ENCODE measurements around the gene C6orf163. TPM values are rescaled to one million over a fixed set of nuclear protein-coding genes. Genes with fewer than 3 reads are reported as not detected.

The C6orf163 gene
- total and polyA plus RNA-seq, 2 experiments from 2014 or later = 2.3 to 5.4 TPM

DNA sequence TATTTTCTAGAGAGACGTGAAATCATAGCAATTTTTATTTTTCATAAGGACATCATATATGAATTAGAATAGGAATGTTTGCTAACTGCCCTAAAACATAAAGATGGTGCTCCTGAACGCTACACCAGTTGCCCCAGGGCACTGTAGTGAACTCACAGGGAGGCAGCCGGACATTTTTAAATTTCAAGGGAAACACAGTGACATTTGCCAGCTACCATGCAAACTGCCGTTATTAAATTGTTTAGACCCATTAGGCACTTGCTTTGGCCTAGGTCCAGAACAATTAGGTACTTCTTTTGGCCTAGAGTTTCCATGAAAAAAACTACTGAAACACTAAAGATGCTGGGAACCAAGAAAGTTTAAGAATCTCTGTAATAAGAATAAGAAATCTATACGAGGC, 38.2 kb downstream of the C6orf163 start:
- Histone ChIP-seq H3F3A (replicated peaks; ENCODE audit: low read depth) (no peaks in the 10 kb centered on the region), H3K27ac (ENCODE audit: low read depth) (no peak overlapping the region), H3K36me3 (ENCODE audit: insufficient read depth) (no peaks in the 10 kb centered on the region), H2AFZ (no peak overlapping the region), H3K4me1 (ENCODE audit: insufficient read depth) (peaks cover 7% of the 10 kb centered on the region; the same call in 1 of the 2 replicates), H3K79me2 (replicated peaks; ENCODE audit: insufficient read depth) (no peaks in the 10 kb centered on the region), H3K4me3 (no peak overlapping the region), H3K9me2 (ENCODE audit: insufficient read depth) (no peaks in the 10 kb centered on the region), H3K27me3 (ENCODE audit: insufficient read depth) (no peaks in the 10 kb centered on the region), H4K20me1 (replicated peaks; ENCODE audit: insufficient read depth) (no peaks in the 10 kb centered on the region), H3K4me2 (no peak overlapping the region)
- no peak for ATAC-seq
- peaks cover 6% of the 10 kb centered on the region; the same call in 1 of the 3 replicates for H3K4me1 Mint-ChIP-seq
- H3K36me3 Mint-ChIP-seq (ENCODE audit: low read depth) = no peaks in the 10 kb centered on the region
- no peaks in the 10 kb centered on the region for H3K27me3 Mint-ChIP-seq (ENCODE audit: insufficient read depth, low read depth, poor library complexity)
- H3K4me3 Mint-ChIP-seq = no peak overlapping the region
- no peaks in the 10 kb centered on the region for H3K9me3 Mint-ChIP-seq
- TF ChIP-seq ZNF331 (CRISPR knock-in tag; IDR thresholded peaks at IDR 0.05; ENCODE audit: low read depth) (no peak), EZH2 (IDR thresholded peaks at IDR 0.05; ENCODE audit: low read depth, unreplicated experiment) (no peak), EZH2phosphoT487 (IDR thresholded peaks at IDR 0.05; ENCODE audit: unreplicated experiment) (no peak), ZNF114 (CRISPR knock-in tag; IDR thresholded peaks at IDR 0.05) (no peak), JUNB (IDR thresholded peaks at IDR 0.05; ENCODE audit: unreplicated experiment) (no peak), CREB1 (CRISPR knock-in tag; IDR thresholded peaks at IDR 0.05; ENCODE audit: low read depth) (no peak), POLR2AphosphoS5 (IDR thresholded peaks at IDR 0.05; ENCODE audit: low read depth) (no peak), NANOG (IDR thresholded peaks at IDR 0.05; ENCODE audit: borderline replicate concordance) (no peak), ZNF462 (CRISPR knock-in tag; IDR thresholded peaks at IDR 0.05) (no peak), STAT1 (IDR thresholded peaks at IDR 0.05; ENCODE audit: unreplicated experiment) (no peak)
- TF ChIP-seq, protein P1, sequence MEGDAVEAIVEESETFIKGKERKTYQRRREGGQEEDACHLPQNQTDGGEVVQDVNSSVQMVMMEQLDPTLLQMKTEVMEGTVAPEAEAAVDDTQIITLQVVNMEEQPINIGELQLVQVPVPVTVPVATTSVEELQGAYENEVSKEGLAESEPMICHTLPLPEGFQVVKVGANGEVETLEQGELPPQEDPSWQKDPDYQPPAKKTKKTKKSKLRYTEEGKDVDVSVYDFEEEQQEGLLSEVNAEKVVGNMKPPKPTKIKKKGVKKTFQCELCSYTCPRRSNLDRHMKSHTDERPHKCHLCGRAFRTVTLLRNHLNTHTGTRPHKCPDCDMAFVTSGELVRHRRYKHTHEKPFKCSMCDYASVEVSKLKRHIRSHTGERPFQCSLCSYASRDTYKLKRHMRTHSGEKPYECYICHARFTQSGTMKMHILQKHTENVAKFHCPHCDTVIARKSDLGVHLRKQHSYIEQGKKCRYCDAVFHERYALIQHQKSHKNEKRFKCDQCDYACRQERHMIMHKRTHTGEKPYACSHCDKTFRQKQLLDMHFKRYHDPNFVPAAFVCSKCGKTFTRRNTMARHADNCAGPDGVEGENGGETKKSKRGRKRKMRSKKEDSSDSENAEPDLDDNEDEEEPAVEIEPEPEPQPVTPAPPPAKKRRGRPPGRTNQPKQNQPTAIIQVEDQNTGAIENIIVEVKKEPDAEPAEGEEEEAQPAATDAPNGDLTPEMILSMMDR (conservative IDR thresholded peaks at IDR 0.05; ENCODE audit: low read depth in 2 of 2) = no peak
- TF ChIP-seq, protein P2, sequence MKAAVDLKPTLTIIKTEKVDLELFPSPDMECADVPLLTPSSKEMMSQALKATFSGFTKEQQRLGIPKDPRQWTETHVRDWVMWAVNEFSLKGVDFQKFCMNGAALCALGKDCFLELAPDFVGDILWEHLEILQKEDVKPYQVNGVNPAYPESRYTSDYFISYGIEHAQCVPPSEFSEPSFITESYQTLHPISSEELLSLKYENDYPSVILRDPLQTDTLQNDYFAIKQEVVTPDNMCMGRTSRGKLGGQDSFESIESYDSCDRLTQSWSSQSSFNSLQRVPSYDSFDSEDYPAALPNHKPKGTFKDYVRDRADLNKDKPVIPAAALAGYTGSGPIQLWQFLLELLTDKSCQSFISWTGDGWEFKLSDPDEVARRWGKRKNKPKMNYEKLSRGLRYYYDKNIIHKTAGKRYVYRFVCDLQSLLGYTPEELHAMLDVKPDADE (IDR thresholded peaks at IDR 0.05) = no peak
- TF ChIP-seq, protein P3, sequence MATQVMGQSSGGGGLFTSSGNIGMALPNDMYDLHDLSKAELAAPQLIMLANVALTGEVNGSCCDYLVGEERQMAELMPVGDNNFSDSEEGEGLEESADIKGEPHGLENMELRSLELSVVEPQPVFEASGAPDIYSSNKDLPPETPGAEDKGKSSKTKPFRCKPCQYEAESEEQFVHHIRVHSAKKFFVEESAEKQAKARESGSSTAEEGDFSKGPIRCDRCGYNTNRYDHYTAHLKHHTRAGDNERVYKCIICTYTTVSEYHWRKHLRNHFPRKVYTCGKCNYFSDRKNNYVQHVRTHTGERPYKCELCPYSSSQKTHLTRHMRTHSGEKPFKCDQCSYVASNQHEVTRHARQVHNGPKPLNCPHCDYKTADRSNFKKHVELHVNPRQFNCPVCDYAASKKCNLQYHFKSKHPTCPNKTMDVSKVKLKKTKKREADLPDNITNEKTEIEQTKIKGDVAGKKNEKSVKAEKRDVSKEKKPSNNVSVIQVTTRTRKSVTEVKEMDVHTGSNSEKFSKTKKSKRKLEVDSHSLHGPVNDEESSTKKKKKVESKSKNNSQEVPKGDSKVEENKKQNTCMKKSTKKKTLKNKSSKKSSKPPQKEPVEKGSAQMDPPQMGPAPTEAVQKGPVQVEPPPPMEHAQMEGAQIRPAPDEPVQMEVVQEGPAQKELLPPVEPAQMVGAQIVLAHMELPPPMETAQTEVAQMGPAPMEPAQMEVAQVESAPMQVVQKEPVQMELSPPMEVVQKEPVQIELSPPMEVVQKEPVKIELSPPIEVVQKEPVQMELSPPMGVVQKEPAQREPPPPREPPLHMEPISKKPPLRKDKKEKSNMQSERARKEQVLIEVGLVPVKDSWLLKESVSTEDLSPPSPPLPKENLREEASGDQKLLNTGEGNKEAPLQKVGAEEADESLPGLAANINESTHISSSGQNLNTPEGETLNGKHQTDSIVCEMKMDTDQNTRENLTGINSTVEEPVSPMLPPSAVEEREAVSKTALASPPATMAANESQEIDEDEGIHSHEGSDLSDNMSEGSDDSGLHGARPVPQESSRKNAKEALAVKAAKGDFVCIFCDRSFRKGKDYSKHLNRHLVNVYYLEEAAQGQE (IDR thresholded peaks at IDR 0.05; ENCODE audit: unreplicated experiment) = no peak
- DNase-seq (ENCODE audit: low spot score) = no peak
- no peak overlapping the region for H3K27ac Mint-ChIP-seq

Data from GM23338 (cell line).